HEK293 (cell line): ENCODE data around the gene SEMA4D.

Experiments used
- CTCF ChIA-PET: fragments of 350-600 bp; formaldehyde crosslinking; extraction: SDS; loops from one replicate; lab custom pipeline; 2021; ENCODE audit warnings: antibody characterized with exemption; lab: Yijun Ruan, JAX
- POLR2A ChIA-PET: fragments of 300-600 bp; formaldehyde crosslinking; extraction: SDS; loops from one replicate; lab custom pipeline; 2020; ENCODE audit warnings: antibody characterized with exemption, inconsistent platforms; lab: Yijun Ruan, JAX
- H3K27ac ChIP-seq: fragments of 200-500 bp; sonication (Bioruptor generic); 2 replicates; pipeline ENCODE4 v1.5.1; 2014; ENCODE audit warnings: low read depth, low read length, control low read depth, inconsistent platforms; ENCODE audit errors: extremely low read depth
- H3K36me3 ChIP-seq, 2 experiments: fragments of 200-500 bp in 1 of 2; sonication (Bioruptor generic) in 1 of 2; 1 replicate in 1 of 2; 2 replicates in 1 of 2; pipeline ENCODE4 v1.5.1; 2014 to 2017; ENCODE audit warnings: inconsistent platforms in 2 of 2, low read length in 2 of 2; ENCODE audit not compliant: control insufficient read depth in 2 of 2, insufficient read depth in 1 of 2
- H3K4me1 ChIP-seq: fragments of 200-500 bp; sonication (Bioruptor generic); 2 replicates; pipeline ENCODE4 v1.5.1; 2014; ENCODE audit warnings: mild to moderate bottlenecking, low read length, inconsistent platforms; ENCODE audit not compliant: control insufficient read depth, insufficient read depth
- H3K4me3 ChIP-seq: 2 replicates; pipeline ENCODE4 v1.5.1; 2011; ENCODE audit warnings: low read depth, mild to moderate bottlenecking, control low read depth, low read length, moderate library complexity
- H3K9me3 ChIP-seq: fragments of 200-500 bp; sonication (Bioruptor generic); 2 replicates; pipeline ENCODE4 v1.5.1; 2014; ENCODE audit warnings: low read depth, low read length, inconsistent platforms; ENCODE audit not compliant: control insufficient read depth, insufficient read depth
- KLF10 ChIP-seq: fragments of 450-650 bp; IDR thresholded peaks from 2 replicates; pipeline ENCODE4 v1.5.1; 2018; ENCODE audit warnings: missing biosample characterization, mild to moderate bottlenecking, missing genetic modification characterization
- SP7 ChIP-seq: fragments of 450-650 bp; formaldehyde crosslinking; IDR thresholded peaks from 2 replicates; pipeline ENCODE4 v1.5.1; 2016; ENCODE audit warnings: missing biosample characterization, missing genetic modification characterization
- TCF7L2 ChIP-seq: IDR thresholded peaks from 2 replicates; pipeline ENCODE4 v1.6.1; 2011; ENCODE audit warnings: low read depth, mild to moderate bottlenecking, inconsistent platforms, low read length, moderate library complexity, borderline replicate concordance
- ZBTB1 ChIP-seq: fragments of 450-650 bp; formaldehyde crosslinking; IDR thresholded peaks from 2 replicates; pipeline ENCODE4 v1.5.1; 2016; ENCODE audit warnings: missing biosample characterization, missing genetic modification characterization
- ZNF121 ChIP-seq: fragments of 450-650 bp; formaldehyde crosslinking; IDR thresholded peaks from 2 replicates; pipeline ENCODE4 v1.5.1; 2016; ENCODE audit warnings: missing biosample characterization, missing genetic modification characterization
- ZNF132 ChIP-seq: fragments of 450-650 bp; formaldehyde crosslinking; IDR thresholded peaks from 2 replicates; pipeline ENCODE4 v1.5.1; 2017; ENCODE audit warnings: missing biosample characterization, missing genetic modification characterization, borderline replicate concordance
- ZNF138 ChIP-seq: fragments of 450-650 bp; formaldehyde crosslinking; IDR thresholded peaks from 2 replicates; pipeline ENCODE4 v1.5.1; 2016; ENCODE audit warnings: missing biosample characterization, missing genetic modification characterization, borderline replicate concordance
- ZNF221 ChIP-seq: fragments of 450-650 bp; formaldehyde crosslinking; IDR thresholded peaks from 2 replicates; pipeline ENCODE4 v1.5.1; 2017; ENCODE audit warnings: missing biosample characterization, missing genetic modification characterization, borderline replicate concordance
- ZNF266 ChIP-seq: fragments of 450-650 bp; formaldehyde crosslinking; IDR thresholded peaks from 2 replicates; pipeline ENCODE4 v1.5.1; 2016; ENCODE audit warnings: missing biosample characterization, missing genetic modification characterization, low read depth
- ZNF341 ChIP-seq: fragments of 450-650 bp; formaldehyde crosslinking; IDR thresholded peaks from 2 replicates; pipeline ENCODE4; 2016; ENCODE audit warnings: low read depth, missing biosample characterization, missing genetic modification characterization
- ZNF423 ChIP-seq: fragments of 450-650 bp; formaldehyde crosslinking; IDR thresholded peaks from 2 replicates; pipeline ENCODE4 v1.5.1; 2016; ENCODE audit warnings: missing biosample characterization, missing genetic modification characterization
- ZNF501 ChIP-seq: fragments of 450-650 bp; formaldehyde crosslinking; IDR thresholded peaks from 2 replicates; pipeline ENCODE4 v1.5.1; 2016; ENCODE audit warnings: missing biosample characterization, missing genetic modification characterization
- ZNF510 ChIP-seq: fragments of 450-650 bp; formaldehyde crosslinking; IDR thresholded peaks from 2 replicates; pipeline ENCODE4 v1.5.1; 2018; ENCODE audit warnings: mild to moderate bottlenecking, missing genetic modification characterization, missing biosample characterization; ENCODE audit not compliant: insufficient replicate concordance
- ZNF530 ChIP-seq: fragments of 450-650 bp; formaldehyde crosslinking; IDR thresholded peaks from 2 replicates; pipeline ENCODE4 v1.5.1; 2016; ENCODE audit warnings: low read depth, missing biosample characterization, missing genetic modification characterization
- ZNF664 ChIP-seq: fragments of 450-650 bp; formaldehyde crosslinking; IDR thresholded peaks from 2 replicates; pipeline ENCODE4 v1.5.1; 2016; ENCODE audit warnings: missing biosample characterization, missing genetic modification characterization
- ZNF777 ChIP-seq: fragments of 450-650 bp; formaldehyde crosslinking; IDR thresholded peaks from 2 replicates; pipeline ENCODE4 v1.5.1; 2017; ENCODE audit warnings: missing biosample characterization, missing genetic modification characterization, borderline replicate concordance
- TF ChIP-seq, protein P1 (sequence below): fragments of 450-650 bp; formaldehyde crosslinking; IDR thresholded peaks from 2 replicates; pipeline ENCODE4 v1.5.1; 2016; ENCODE audit warnings: missing biosample characterization, missing genetic modification characterization, low read depth
- TF ChIP-seq, protein P2 (sequence below): fragments of 450-650 bp; formaldehyde crosslinking; IDR thresholded peaks from 2 replicates; pipeline ENCODE4 v1.5.1; 2016; ENCODE audit warnings: missing biosample characterization, missing genetic modification characterization
- TF ChIP-seq, protein P3 (sequence below): fragments of 450-650 bp; formaldehyde crosslinking; IDR thresholded peaks from 2 replicates; pipeline ENCODE4; 2016; ENCODE audit warnings: missing biosample characterization, missing genetic modification characterization
- TF ChIP-seq, protein P4 (sequence below): fragments of 450-650 bp; formaldehyde crosslinking; IDR thresholded peaks from 2 replicates; pipeline ENCODE4 v1.5.1; 2016; ENCODE audit warnings: missing biosample characterization, missing genetic modification characterization
- TF ChIP-seq, protein P5 (sequence below): fragments of 450-650 bp; formaldehyde crosslinking; IDR thresholded peaks from 2 replicates; pipeline ENCODE4 v1.5.1; 2017; ENCODE audit warnings: missing biosample characterization, missing genetic modification characterization
- TF ChIP-seq, protein P6 (sequence below): fragments of 450-650 bp; formaldehyde crosslinking; IDR thresholded peaks from 2 replicates; pipeline ENCODE4 v1.5.1; 2017; ENCODE audit warnings: missing biosample characterization, mild to moderate bottlenecking, missing genetic modification characterization, moderate library complexity

The SEMA4D gene

DNA sequence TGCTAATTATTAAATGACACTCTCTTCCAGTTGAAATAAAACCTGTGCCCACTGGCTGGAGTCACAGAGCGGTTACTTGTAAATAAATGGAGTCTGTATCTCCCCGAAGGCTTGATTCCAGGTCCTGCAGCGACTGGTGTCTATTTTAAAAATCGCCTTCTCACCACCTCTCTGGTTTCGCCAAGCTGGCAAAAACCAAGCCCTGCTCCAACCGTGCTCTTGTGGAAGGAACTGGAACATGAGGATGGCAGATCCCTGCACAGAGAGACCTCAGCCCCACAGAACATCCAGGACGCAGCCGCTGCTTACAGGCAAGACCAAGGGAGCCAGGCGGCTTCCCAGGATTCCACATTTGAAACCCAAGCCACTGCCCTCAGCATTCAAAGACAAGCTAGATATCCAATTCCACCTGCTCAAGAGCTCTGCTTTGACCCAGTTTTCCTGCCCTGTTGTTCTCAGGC, 15.0 kb downstream of the SEMA4D start (continued):
- TF ChIP-seq, protein P1, sequence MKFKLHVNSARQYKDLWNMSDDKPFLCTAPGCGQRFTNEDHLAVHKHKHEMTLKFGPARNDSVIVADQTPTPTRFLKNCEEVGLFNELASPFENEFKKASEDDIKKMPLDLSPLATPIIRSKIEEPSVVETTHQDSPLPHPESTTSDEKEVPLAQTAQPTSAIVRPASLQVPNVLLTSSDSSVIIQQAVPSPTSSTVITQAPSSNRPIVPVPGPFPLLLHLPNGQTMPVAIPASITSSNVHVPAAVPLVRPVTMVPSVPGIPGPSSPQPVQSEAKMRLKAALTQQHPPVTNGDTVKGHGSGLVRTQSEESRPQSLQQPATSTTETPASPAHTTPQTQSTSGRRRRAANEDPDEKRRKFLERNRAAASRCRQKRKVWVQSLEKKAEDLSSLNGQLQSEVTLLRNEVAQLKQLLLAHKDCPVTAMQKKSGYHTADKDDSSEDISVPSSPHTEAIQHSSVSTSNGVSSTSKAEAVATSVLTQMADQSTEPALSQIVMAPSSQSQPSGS (tag by site-specific recombination): no peak
- no peak for TF ChIP-seq ZNF664 (tag by site-specific recombination)

DNA sequence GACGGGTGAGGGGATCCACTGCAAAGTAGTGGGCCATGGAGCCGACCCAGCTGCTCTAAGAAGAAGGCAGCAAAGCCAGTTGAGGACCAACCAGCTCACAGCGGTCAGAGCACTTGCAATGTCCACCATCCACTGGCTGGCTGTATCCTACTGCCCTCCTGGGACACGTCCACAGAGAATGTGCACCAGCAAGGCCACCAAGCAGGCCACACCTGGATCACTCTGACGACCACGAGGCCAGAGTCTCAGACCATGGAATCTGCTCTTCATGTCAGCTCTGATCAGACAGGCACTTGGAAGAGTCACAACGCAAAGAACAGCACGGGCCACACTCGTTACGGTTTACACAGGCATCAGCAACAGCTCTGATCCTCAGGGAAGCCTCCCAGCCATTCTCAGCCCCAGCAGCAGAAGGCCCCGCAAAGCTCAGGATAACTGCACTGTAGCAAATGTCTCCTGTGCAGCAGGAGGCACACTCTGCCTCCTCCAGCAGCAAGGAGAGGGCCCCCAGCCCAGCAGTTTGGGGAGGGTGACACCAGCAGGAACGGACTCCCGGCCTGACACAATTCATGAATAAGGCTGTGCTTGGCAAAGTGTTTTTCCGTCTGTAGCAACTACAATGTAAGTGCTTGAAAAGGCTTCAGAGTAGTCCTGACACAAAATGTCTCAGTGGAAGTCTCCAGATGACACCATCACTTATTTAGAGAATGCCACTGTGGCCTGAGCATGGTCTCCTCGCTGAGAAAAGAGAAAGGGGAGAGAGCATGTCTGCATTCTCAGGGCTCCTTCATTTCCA, 15.7 kb downstream of the SEMA4D start:
- Histone ChIP-seq H3K4me3 (no peak overlapping the region), H3K9me3 (no peaks in the 10 kb centered on the region), H3K36me3 (peaks cover 0 to 10% of the 10 kb centered on the region in 2 experiments; a peak in 2 of 3 replicates), H3K27ac (no peak overlapping the region), H3K4me1 (0 out of 2 replicates have a peak, but pooled peaks cover 4% of the 10 kb centered on the region)
- ChIA-PET POLR2A (no interaction called here), CTCF (interaction anchor here (1.1 kb wide), 1 partner anchor 67 kb away, joined by 3 read pairs; no protein-coding TSS in a partner anchor)
- no peak for TF ChIP-seq ZNF266 (tag by site-specific recombination)
- TF ChIP-seq ZNF132 (tag by site-specific recombination): no peak
- TF ChIP-seq, protein P2, sequence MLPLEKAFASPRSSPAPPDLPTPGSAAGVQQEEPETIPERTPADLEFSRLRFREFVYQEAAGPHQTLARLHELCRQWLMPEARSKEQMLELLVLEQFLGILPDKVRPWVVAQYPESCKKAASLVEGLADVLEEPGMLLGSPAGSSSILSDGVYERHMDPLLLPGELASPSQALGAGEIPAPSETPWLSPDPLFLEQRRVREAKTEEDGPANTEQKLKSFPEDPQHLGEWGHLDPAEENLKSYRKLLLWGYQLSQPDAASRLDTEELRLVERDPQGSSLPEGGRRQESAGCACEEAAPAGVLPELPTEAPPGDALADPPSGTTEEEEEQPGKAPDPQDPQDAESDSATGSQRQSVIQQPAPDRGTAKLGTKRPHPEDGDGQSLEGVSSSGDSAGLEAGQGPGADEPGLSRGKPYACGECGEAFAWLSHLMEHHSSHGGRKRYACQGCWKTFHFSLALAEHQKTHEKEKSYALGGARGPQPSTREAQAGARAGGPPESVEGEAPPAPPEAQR (tag by site-specific recombination): no peak
- no peak for TF ChIP-seq ZNF777 (tag by site-specific recombination)
- TF ChIP-seq, protein P3, sequence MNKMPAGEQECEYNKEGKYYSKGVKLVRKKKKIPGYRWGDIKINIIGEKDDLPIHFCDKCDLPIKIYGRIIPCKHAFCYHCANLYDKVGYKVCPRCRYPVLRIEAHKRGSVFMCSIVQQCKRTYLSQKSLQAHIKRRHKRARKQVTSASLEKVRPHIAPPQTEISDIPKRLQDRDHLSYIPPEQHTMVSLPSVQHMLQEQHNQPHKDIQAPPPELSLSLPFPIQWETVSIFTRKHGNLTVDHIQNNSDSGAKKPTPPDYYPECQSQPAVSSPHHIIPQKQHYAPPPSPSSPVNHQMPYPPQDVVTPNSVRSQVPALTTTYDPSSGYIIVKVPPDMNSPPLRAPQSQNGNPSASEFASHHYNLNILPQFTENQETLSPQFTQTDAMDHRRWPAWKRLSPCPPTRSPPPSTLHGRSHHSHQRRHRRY (tag by site-specific recombination): no peak
- no peak for TF ChIP-seq ZBTB1
- TF ChIP-seq ZNF138 (tag by site-specific recombination): no peak

DNA sequence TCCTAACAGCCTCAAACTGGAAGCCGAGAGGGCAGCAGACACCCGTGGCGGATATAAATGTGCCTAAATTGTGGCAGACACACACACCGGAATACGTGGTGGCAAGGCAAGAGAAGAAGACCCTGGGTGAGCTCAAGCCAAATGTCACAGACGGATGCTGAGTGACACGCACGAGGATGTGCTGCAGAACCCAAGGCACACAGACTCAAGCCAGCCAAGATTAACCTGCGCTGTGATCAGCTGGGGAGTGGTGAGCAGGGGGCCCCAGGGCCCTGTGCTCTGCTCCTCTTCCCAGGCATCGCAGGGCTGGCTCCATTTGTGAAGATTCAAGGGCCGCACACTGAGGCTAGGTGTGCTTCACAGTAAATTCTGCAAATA, 16.4 kb downstream of the SEMA4D start:
- no peak overlapping the region for H3K27ac ChIP-seq
- POLR2A ChIA-PET: no interaction called here
- CTCF ChIA-PET: no interaction called here
- no peak overlapping the region for H3K4me3 ChIP-seq
- no peaks in the 10 kb centered on the region for H3K9me3 ChIP-seq
- H3K4me1 ChIP-seq: 0 out of 2 replicates have a peak, but pooled peaks cover 4% of the 10 kb centered on the region
- H3K36me3 ChIP-seq: peaks cover 0 to 10% of the 10 kb centered on the region in 2 experiments; a peak in 2 of 3 replicates
- TF ChIP-seq, protein P4, sequence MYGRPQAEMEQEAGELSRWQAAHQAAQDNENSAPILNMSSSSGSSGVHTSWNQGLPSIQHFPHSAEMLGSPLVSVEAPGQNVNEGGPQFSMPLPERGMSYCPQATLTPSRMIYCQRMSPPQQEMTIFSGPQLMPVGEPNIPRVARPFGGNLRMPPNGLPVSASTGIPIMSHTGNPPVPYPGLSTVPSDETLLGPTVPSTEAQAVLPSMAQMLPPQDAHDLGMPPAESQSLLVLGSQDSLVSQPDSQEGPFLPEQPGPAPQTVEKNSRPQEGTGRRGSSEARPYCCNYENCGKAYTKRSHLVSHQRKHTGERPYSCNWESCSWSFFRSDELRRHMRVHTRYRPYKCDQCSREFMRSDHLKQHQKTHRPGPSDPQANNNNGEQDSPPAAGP: no peak
- no peak for TF ChIP-seq SP7
- no peak for TF ChIP-seq KLF10 (tag by site-specific recombination)
- no peak for TF ChIP-seq ZNF510 (tag by site-specific recombination)
- TF ChIP-seq ZNF501 (tag by site-specific recombination): no peak
- TF ChIP-seq ZNF221 (tag by site-specific recombination): no peak
- TF ChIP-seq, protein P5, sequence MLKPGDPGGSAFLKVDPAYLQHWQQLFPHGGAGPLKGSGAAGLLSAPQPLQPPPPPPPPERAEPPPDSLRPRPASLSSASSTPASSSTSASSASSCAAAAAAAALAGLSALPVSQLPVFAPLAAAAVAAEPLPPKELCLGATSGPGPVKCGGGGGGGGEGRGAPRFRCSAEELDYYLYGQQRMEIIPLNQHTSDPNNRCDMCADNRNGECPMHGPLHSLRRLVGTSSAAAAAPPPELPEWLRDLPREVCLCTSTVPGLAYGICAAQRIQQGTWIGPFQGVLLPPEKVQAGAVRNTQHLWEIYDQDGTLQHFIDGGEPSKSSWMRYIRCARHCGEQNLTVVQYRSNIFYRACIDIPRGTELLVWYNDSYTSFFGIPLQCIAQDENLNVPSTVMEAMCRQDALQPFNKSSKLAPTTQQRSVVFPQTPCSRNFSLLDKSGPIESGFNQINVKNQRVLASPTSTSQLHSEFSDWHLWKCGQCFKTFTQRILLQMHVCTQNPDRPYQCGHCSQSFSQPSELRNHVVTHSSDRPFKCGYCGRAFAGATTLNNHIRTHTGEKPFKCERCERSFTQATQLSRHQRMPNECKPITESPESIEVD (tag by site-specific recombination): no peak
- no peak for TF ChIP-seq ZNF341 (tag by site-specific recombination)
- TF ChIP-seq, protein P6, sequence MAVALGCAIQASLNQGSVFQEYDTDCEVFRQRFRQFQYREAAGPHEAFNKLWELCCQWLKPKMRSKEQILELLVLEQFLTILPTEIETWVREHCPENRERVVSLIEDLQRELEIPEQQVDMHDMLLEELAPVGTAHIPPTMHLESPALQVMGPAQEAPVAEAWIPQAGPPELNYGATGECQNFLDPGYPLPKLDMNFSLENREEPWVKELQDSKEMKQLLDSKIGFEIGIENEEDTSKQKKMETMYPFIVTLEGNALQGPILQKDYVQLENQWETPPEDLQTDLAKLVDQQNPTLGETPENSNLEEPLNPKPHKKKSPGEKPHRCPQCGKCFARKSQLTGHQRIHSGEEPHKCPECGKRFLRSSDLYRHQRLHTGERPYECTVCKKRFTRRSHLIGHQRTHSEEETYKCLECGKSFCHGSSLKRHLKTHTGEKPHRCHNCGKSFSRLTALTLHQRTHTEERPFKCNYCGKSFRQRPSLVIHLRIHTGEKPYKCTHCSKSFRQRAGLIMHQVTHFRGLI: no peak
- TF ChIP-seq ZNF530 (tag by site-specific recombination): no peak
- no peak for TF ChIP-seq TCF7L2
- no peak for TF ChIP-seq ZNF423 (tag by site-specific recombination)
- no peak for TF ChIP-seq ZNF121
